ENCODE measurements around the gene EYS. TPM values are rescaled to one million over a fixed set of nuclear protein-coding genes. Genes with fewer than 3 reads are reported as not detected.
A peak's percentile ranks its signal among the peaks of the same experiment; 100 is the strongest.

The EYS gene
- total and polyA plus RNA-seq, 8 donors: 0.55 to 0.58 TPM; not detected in 6

- Histone ChIP-seq H3K9me3 (no peaks in the 10 kb centered on the region), H3K27ac (no peak overlapping the region), H3K27me3 (no peaks in the 10 kb centered on the region), H3K36me3 (peaks cover 0 to 22% (median 17%) of the 10 kb centered on the region in 4 donors), H3K4me3 (no peak overlapping the region), H3K4me1 (peaks cover 0 to 11% (median 2%) of the 10 kb centered on the region in 4 donors)
- intact Hi-C loops (cut with DNase I; ENCODE audit: low total_unique reads): no loop called here
- DNase-seq: no peak
- TF ChIP-seq POLR2AphosphoS5 (IDR thresholded peaks at IDR 0.05) (no peak), EP300 (IDR thresholded peaks at IDR 0.05) (no peak), CTCF (IDR thresholded peaks at IDR 0.05) (no peak), POLR2A (IDR thresholded peaks at IDR 0.05) (no peak)
Observed at GRCh38 chr6:63690221-63690620, 2016.8 kb downstream of the EYS start.

- H3K27ac ChIP-seq: no peak overlapping the region
- H3K4me1 ChIP-seq: peaks cover 0 to 11% (median 2%) of the 10 kb centered on the region in 4 donors
- peaks cover 1 to 24% (median 19%) of the 10 kb centered on the region in 4 donors for H3K36me3 ChIP-seq
- H3K27me3 ChIP-seq: no peaks in the 10 kb centered on the region
- no peaks in the 10 kb centered on the region for H3K9me3 ChIP-seq
- no peak for DNase-seq
- intact Hi-C loops (cut with DNase I; ENCODE audit: low total_unique reads): no loop called here
- WGBS, 5 donors: 91 to 97% (median 94%) methylated on average over 2 of the region's 2 CpGs
- H3K4me3 ChIP-seq: no peak overlapping the region
- no peak for TF ChIP-seq POLR2AphosphoS5 (IDR thresholded peaks at IDR 0.05)
- no peak for TF ChIP-seq EP300 (IDR thresholded peaks at IDR 0.05)
- no peak for TF ChIP-seq POLR2A (IDR thresholded peaks at IDR 0.05)
- TF ChIP-seq CTCF (IDR thresholded peaks at IDR 0.05): no peak
Observed at GRCh38 chr6:63689421-63689820, 2017.6 kb downstream of the EYS start.

- Histone ChIP-seq H3K9me3 (no peaks in the 10 kb centered on the region), H3K36me3 (peaks cover 6 to 35% (median 25%) of the 10 kb centered on the region in 4 donors), H3K4me1 (peaks cover 0 to 24% (median 9%) of the 10 kb centered on the region in 4 donors), H3K27ac (no peak overlapping the region), H3K4me3 (no peak overlapping the region), H3K27me3 (no peaks in the 10 kb centered on the region)
- TF ChIP-seq EP300 (IDR thresholded peaks at IDR 0.05) (no peak), POLR2A (IDR thresholded peaks at IDR 0.05) (no peak), CTCF (IDR thresholded peaks at IDR 0.05) (no peak), POLR2AphosphoS5 (IDR thresholded peaks at IDR 0.05) (no peak)
- WGBS, 5 donors: 88 to 93% (median 92%) methylated on average over 4 of the region's 4 CpGs
- intact Hi-C loops (cut with DNase I; ENCODE audit: low total_unique reads): no loop called here
- peak in 1 of 2 donors; percentile 8 for DNase-seq
Observed at GRCh38 chr6:63685446-63686379, 2021.3 kb downstream of the EYS start.

- intact Hi-C loops (cut with DNase I; ENCODE audit: low total_unique reads): no loop called here
- Histone ChIP-seq H3K4me3 (no peak overlapping the region), H3K27ac (no peak overlapping the region), H3K4me1 (peaks cover 0 to 32% (median 15%) of the 10 kb centered on the region in 4 donors), H3K9me3 (no peaks in the 10 kb centered on the region), H3K36me3 (peaks cover 6 to 45% (median 29%) of the 10 kb centered on the region in 4 donors), H3K27me3 (no peaks in the 10 kb centered on the region)
- TF ChIP-seq EP300 (IDR thresholded peaks at IDR 0.05) (no peak), POLR2A (IDR thresholded peaks at IDR 0.05) (no peak), CTCF (IDR thresholded peaks at IDR 0.05) (no peak), POLR2AphosphoS5 (IDR thresholded peaks at IDR 0.05) (no peak)
- no peak for DNase-seq
- 86 to 95% (median 88%) methylated on average over 1 of the region's 1 CpG for WGBS, 5 donors
Observed at GRCh38 chr6:63683071-63683603, 2023.9 kb downstream of the EYS start.

All from stomach (tissue), 9 donors.